ENCODE results near the gene ASB1.
A peak's percentile ranks its signal among the peaks of the same experiment; 100 is the strongest.
"Not testable (repeated sequence)": the region's sequence is repeated elsewhere in the genome, so short reads cannot be mapped to it uniquely, and the experiment has no call there.

ASB1 gene

DNA sequence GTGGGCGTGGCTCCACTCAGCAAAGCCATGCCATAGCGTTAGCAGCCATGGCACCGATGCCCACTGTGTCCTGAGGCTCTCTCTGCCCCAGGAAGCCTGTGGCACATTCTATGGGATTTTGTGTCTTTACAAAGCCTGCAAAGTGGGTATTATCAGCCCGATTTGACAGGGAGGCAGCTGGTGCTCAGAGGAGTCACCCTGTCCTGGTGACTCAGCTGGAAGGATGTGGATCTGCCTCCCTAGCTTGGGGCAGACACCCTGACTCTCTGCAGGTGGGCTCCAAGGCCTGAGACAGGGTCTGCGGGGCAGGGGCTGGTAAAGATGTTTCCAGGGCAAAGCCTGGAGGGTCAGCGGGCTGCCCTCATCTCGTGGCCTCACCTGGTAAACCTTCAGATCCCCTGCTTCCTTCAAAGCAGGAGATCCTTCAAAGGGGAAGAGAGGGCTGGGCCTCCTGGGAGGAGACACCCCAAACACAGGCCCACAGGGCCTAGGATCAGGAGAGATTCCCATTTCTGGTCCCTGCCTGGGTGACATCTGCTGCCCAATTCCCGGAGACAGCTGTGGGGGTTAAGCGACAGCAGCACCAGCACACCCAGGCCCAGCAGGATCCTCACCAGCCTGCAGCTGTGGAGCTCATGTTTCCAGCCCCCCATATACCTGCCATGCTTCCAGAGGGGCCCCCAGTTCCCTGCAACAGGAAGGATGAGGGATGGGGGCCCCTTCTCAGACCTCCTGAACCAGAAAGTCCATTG, 3.0 kb upstream of the ASB1 start:
- no peak for DNase-seq (ENCODE audit: low read depth)

DNA sequence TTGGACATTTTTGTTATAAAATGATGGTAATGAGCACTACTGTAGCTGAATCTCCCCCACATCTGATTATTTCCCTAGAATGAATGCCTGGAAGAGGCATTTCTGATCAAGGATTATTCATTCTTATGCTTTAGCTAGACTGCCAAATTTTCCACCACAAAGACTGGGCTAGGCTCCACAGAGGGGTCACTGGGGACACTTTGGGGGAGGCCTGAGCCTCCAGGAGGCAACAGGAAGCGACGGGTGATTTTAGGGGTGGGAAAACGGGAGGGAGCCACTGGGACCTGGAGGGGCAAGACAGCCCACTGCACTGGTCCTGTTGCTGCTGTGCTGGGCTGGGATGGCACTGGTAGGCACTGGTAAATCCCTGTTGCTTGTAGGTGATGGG, 2.4 kb upstream of the ASB1 start:
- DNase-seq (ENCODE audit: low read depth), result no peak

DNA sequence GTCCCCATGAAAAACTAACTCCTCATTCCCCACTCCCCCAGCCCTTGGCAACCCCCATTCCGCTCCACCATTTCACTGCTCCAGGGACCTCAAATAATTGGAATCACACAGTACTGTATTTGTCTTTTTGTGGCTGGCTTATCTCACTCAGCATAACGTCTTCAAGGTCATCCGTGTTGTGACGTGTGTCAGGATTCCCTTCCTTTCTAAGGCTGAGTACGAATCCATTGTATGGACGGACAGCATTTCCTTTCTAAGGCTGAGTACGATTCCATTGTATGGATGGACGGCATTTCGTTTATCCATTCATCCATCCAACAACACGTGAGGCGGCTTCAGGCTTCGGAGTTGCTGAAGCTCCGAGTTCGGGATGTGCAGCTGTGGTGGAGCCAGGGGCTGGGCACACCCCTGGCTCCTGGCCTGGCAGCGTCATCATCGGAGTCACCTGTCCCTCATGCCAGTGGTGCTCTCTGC, 1.2 kb upstream of the ASB1 start:
- peak; percentile 27 for DNase-seq (ENCODE audit: low read depth)

DNA sequence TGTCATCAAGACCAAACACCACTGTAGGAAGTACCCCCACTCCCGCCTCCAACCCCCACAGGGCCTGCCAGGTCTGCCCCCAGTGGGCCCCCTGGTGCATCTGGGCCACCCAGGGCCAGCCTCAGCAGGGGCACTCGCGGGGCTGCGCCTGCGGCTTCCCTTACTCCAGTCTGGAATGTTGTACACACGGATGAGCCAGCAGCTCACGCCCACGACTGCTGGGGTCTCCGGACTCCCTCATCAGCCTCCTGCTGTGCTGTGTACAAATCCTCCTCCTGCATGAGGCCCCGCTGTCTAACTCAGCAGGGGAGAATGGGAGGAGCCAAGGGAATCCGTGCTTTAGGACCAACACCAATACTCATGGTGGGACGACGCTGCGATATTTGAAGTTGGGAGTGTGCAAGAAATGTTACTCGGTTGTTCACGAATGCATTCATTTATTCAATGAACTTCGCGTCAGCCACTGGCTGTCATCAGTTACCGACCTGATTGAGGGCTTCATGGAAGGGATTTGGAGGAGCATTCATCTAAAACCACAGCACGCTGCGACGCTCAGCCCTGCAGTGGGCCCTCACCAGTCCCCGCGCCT, 654 bp upstream of the ASB1 start:
- DNase-seq (ENCODE audit: low read depth), result peak; percentile 71

DNA sequence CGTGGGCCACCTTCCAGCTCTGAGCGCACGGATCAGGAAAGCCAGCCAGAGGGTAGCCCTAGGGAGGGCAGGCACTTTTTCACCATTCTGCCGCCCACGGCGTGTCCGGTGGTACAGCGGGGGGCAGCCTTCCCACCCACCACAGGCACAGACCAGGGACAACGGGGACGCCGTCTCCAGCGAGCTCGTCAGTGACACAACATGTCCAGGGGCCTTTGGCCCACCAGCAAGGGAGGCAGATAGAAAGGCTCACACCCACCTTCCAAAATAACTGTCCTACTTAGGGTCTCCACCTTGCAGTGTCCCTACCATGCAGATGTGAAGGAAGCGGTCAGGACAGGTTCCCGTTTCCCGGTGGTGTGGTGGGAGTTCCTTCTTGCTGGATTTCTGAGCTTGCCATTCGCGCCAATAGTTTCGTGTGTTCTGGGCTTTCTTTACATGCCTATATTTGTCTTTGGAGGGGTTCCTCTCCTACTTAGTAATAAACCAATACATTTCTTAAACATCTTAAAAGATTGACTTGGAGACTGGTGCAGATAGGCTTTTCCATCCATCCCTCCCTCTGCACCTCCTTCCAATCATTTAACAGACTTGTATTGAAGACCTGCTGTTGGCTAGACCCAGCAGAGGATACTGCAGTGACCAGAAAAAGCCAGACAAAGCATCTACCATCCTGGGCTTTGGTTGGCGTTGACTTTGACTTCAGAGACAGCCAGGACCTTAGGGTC, 872 bp downstream of the ASB1 start:
- DNase-seq (ENCODE audit: low read depth), result no peak

DNA sequence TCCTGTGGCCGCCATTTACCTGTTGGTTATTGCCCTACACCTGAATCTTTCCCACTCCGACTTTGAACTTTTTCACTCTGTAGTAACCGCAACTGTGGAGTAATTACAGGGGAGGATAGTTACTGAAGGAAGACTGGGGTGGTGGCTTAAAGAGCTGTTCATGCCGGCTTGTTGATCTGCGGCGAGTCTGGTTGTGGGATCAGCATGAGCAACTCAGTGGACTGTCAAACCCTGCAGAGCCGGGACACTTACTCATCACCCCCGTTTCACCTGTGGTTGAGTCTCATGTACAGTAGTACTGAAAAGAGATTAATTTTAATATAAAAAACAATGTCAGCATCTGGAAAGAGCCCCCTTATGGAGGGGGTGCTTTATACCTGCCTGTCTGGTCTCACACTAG, 2.1 kb downstream of the ASB1 start:
- DNase-seq (ENCODE audit: low read depth), result no peak

DNA sequence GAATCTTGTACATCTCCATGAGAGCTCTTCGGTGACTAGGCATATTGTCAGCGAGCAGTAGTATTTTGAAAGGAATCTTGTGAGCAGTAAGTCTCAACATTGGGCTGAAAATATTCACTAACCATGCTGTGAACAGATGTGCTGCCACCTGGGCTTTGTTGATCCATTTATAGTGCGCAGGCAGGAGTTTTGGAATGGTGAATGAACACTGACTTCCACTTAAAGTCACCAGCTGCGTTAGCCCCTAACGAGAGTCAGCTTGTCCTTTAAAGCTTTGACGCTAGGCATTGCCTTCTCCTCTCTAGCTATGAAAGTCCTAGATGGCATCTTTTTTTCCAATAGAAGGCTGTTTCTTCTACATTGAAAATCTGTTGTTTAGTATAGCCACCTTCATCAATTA, 4.1 kb downstream of the ASB1 start:
- no peak for DNase-seq (ENCODE audit: low read depth)

DNA sequence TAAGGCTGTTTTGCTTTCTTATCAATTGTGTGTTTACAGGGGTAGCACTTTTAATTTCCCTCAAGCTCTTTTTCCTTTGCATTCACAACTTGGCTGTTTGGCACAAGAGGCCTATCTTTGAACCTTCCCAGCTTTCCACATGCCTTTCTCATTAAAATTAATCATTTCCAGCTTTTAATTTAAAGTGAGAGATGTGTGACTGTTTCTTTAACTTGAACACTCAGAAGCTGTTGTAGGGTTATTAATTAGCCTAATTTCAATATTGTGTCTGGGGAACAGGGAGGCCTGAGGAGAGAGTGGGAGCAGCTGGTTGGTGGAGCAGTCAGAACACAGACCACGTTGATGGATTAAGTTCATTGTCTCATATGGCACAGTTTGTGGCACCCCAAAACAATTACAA, 4.7 kb downstream of the ASB1 start:
- no peak for DNase-seq (ENCODE audit: low read depth)

DNA sequence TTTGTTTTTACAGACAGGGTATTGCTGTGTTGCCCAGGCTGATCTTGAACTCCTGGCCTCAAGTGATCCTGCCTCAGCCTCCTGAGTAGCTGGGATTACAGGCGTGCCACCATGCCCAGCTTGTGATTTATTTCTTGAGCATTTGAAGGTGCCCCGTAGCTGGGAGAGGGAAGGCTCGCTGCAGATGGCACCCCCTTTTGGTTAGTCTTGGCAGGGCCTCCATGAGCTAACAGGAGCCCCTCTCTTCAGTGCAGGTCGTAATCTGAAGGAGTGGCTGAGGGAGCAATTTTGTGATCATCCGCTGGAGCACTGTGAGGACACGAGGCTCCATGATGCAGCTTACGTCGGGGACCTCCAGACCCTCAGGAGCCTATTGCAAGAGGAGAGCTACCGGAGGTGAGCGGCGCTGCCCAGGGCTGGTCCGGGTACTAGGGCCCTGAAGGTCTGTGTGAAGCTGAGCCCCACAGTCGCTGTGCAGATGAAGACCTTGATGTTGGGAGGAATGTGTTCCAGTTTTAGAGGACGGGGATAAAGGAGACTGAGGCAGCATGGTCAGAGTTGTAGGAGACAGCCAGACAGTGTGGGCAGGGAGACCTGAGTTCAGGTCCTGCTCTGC, 6.7 kb downstream of the ASB1 start:
- no peak for DNase-seq (ENCODE audit: low read depth)

DNA sequence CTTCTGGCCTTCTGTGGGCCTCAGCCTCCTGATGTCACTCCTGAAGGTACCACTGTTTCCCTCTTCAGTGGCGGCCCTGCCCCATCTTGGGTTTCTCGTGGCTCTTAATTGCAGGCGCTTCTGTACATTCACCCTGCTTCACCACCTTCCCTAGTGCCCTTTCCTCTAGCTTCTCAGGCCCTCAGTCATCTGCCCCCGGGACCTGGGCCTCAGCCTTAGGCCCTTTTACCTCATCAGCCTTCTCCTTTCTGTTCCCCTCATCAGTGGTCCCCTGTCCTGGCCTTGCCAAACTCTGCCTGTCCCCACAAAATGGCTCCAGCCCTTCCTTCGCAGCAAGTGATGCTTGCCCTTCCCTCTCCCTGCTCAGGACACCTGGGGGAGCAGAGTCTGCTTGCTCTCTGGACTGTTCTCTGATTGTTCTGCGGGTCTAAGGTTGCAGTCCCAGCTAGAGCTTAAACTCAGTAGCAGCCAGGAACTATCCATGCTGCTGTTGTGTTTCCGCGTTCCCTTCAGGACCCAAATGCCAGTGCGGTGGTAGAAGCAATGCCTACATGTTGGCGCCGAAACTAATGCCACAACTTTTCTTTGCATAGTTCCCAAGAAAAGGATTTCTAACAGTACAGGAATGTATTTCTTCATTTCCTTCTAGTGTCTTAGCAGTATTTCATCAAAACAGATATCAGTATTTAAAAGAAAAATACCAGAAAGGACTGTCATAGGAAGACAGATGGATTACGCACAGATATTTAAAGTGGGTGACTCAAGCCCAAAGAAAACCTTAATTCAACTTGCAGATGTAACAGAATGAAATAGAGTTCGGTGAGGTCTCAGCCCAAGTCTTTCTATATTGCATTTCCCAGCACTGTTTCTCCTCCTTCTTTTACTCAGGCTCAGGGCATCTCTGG, 7.5 kb downstream of the ASB1 start:
- peak; percentile 94 for DNase-seq (ENCODE audit: low read depth)

DNA sequence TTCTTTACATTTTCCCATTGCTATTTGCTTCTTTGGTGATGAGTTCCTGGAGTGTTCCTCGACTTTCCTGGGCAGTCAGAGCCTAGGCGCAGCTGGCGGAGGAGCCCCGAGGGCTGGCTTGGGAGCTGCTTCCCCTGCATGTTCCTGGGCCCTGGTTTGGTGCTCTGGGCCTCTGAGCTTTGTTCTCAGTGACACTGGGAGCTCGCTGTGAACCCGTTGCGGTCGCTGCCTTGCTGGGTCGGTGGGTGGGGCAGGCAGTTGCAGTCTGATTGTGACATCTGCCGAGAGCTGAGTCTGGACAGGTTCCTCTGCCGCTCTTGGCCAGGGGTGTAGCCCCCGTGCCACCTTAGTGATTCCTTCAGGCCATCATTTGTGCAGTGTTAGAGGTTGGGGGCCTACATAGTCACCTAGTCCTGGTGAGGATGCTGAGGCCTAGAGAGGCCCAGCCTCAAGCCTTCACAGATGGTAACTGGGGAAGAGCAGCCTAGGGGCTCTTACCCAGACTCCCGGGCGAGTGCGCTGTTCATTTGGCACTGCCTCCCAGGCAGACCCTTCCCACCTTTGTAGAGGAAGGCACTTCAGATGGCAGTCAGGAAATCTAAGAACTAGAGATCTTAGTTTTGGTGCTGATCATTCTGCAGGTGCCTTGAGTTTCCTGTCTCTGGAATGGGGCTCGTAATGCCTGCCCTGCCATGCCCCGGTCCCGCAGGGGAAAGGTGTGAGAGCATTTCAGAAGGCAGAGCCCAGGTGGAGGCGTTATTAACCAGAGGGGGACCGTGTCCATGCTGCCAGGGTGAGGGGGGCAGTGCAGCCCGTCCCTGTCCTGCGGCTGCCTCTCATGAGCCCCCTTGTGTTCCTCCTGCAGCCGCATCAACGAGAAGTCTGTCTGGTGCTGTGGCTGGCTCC, 8.4 kb downstream of the ASB1 start:
- no peak for DNase-seq (ENCODE audit: low read depth)

DNA sequence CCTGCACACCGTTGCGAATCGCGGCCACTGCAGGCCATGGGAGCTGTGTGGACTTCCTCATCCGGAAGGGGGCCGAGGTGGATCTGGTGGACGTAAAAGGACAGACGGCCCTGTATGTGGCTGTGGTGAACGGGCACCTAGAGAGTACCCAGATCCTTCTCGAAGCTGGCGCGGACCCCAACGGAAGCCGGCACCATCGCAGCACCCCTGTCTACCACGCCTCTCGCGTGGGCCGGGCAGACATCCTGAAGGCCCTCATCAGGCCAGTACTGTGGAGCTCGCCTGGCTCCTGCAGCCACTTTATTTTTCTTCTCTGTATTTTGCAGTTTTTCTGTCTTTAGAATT, 9.0 kb downstream of the ASB1 start:
- no peak for DNase-seq (ENCODE audit: low read depth)

DNA sequence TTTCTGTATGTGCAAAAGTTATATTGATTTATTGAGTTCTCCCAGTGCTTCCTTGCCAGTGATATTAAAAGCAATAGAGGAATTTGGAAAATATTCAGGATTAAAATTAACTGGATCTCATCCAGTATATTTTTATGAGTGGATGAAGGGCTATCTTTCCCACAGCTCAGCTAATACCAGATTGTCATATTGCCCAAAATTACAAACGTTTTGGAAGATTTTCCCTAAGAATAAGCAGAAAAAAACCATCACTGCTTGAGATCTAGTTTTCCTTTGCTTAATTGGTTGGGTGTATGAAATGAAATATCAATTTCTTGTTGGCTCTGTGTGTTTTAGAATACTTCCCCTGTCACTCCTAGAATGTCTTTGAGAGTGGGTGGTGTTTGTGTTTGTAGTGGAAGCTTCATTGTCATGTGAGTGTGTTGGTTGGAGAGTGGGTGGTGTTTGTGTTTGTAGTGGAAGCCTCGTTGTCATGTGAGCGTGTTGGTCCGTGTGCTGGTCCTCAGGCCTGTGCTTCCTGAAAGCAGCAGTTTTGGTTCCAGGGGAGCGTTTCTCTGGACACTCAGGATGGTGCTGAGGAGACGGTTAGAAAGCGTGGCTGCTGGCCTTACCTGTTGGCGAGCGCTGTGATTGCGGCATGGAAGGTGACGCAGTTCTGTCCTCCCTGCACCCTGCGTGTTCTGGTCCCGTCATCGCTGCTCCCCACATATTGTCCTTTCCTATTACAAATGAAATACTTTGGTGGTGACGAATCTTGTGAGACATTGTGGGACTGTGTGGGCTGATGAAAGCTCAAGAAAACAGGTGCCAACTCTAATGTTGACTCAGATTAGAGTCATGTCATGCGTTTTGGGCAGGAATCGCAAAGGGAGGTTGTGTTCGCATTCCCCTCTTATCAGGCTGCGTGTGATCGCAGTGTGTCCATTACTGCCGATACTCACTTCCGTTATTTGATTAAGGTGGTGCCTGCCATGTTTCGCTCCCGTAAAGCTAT, 12.4 kb downstream of the ASB1 start:
- peak; percentile 92 for DNase-seq (ENCODE audit: low read depth)

DNA sequence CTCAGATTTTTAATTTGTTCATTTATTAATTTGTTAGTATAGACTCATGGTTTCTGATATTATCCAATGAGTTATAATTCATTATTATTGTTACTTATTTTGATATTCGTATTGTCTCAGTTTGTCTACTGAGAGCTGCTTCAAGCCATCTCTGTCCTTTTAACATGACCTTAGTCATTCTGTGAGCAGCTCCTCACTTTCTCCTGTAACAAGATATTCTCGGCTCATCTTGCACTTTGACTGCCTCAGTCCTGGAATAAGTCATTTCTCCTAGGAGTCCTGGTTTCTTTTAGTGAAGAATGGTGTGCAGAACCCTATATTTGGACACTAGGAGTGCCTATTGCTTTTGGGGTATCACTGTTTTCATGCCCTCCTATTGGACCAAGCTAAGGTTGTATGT, 13.2 kb downstream of the ASB1 start:
- DNase-seq (ENCODE audit: low read depth), result no peak

DNA sequence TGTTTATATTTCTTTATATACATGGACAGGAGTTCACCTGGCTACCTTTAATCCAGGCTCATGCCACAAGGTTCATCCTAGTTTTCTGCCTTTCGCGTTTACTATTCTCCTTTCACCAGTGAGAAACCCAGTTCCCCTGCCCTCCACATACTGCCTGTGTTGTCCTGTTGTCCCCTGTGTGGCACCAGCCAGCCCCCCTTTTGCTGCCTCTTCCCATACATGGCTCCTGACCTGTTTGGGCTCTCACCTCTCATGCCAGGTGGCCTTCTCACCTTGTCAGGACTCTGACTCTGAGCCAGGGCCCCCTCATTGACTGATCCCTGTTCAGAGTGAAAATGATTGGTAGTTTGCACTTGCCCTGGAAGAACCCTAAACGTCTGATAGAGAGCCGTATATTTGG, 13.6 kb downstream of the ASB1 start:
- DNase-seq (ENCODE audit: low read depth), result no peak

DNA sequence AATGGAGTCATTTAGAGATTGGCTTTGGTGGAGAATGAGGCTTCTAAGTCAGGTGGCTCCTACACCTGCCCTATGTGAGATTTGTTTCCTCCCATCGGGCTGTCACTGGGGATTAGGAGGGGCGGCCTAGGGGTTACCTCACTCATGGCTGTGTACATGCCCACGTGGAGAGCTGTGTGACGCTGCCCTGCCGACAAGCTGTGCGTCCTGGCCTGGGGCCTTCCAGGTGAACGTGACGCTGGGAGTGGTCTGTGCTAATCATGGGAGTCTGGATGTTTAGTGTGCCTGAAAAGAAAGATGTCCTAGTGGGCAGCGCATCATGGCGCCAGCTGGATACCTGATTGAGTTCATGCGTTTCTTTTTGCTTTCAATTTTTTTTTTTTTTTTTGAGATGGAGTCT, 14.0 kb downstream of the ASB1 start:
- no peak for DNase-seq (ENCODE audit: low read depth)

DNA sequence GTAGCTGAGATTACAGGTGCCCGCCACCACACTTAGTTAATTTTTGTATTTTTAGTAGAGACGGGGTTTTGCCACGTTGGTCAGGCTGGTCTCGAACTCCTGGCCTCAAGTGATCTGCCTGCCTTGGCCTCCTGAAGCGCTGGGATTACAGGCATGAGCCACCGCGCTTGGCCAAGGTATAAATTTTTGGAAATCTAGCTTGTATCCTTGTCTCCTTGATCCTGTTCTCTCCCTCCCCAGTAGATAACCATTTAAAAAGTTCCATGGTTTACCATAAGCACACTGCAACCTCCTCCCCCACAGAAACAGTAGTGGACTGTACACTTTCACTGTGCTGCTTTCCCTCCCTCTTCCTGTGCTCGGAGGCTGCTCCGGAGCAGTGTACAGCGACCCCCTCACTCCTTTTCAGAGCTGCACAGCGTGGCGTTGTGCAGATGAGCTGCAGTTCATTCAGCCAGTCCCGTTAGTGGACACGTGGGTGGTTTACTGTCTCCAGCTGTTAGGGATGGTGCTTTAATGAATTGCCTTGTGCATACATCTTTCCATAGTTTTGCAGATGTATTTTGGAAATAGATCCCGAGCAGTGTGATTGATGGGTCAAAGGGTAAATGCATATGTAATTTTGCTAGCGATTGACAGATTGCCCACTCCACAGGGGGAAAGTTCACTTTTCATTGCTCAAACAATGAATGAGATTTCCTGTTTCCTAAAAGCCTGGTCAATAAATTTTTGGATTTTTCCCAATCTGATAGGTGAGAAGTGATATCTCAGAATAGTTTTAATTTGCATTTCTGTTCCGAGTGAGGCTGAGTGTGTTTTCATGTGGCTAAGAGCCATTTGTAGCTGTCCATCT, 14.8 kb downstream of the ASB1 start:
- peak; percentile 50 for DNase-seq (ENCODE audit: low read depth)

DNA sequence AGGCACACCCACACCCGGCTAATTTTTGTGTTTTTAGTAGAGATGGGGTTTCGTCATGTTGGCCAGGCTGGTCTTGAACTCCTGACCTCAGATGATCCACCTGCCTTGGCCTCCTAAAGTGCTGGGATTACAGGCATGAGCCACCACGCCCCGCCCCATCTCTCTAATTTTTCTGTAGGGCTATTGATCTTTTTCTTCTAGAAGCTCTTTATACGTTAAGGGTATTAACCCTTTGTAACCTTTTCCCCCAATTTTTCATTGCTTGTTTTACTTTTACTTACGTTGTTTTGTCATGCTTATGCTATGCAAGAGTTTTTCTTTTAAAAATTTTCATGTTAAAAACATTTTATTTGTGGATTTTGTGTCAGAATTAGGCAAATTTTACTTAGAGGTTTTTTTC, 15.5 kb downstream of the ASB1 start:
- DNase-seq (ENCODE audit: low read depth), result not testable (repeated sequence)

DNA sequence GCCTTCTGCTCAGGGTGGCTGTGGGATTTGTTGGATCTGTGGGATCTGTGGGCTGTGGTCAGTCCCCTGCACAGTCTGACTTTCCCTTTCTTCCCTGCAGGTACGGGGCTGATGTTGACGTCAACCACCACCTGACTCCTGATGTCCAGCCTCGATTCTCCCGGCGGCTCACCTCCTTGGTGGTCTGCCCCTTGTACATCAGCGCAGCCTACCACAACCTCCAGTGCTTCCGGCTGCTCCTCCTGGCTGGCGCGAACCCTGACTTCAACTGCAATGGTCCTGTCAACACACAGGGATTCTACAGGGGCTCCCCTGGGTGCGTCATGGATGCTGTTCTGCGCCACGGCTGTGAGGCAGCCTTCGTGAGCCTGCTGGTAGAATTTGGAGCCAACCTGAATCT, 17.5 kb downstream of the ASB1 start:
- DNase-seq (ENCODE audit: low read depth), result no peak
